ENCODE data around the gene RAD52. TPM values are rescaled to one million over a fixed set of nuclear protein-coding genes. Genes with fewer than 3 reads are reported as not detected.
A peak's percentile ranks its signal among the peaks of the same experiment; 100 is the strongest.

RAD52 gene
- total RNA-seq, 4 donors from 2014 or later: 11.3 to 21.0 (median 14.3) TPM

GRCh38 chr12:989751-990660 lies 40.5 kb upstream of the RAD52 start:
- DNase-seq (peak; percentile 23 to 60), ATAC-seq (peak; percentile 48 to 49)
- peak overlapping the region; percentile 76 to 96 (median 90) for H3K4me3 ChIP-seq
- no peaks in the 10 kb centered on the region for H3K9me3 ChIP-seq
- intact Hi-C loops (cut with DNase I; ENCODE audit: low total_unique reads): loop anchor here (2.0 to 5.0 kb wide), 3 partner anchors 41 to 237 kb away; partner anchors contain the start of genes RAD52 and WNK1
- H3K4me1 ChIP-seq: peaks cover 30 to 35% of the 10 kb centered on the region in 2 donors
- no peak for TF ChIP-seq POLR2A (IDR thresholded peaks at IDR 0.05)
- TF ChIP-seq CTCF (IDR thresholded peaks at IDR 0.05 in 4 of 5, conservative IDR thresholded peaks at IDR 0.05 in 1 of 5): no peak
- H3K27ac ChIP-seq: peak overlapping the region; percentile 97 to 100 (median 99)
- peaks cover 0 to 5% of the 10 kb centered on the region in 2 donors for H3K36me3 ChIP-seq
- in situ Hi-C loops (cut with MboI; ENCODE audit: low sequenced_read_pairs in 4 of 4): loop anchor here in 2 of 4 donors (25.0 kb wide), 1 partner anchor 597 kb away; the partner anchor contains the start of gene FBXL14 (in 2 of the 2)
- H3K27me3 ChIP-seq: no peaks in the 10 kb centered on the region

GRCh38 chr12:989051-989450 lies 39.6 kb upstream of the RAD52 start:
- in situ Hi-C loops (cut with MboI; ENCODE audit: low sequenced_read_pairs in 4 of 4): loop anchor here in 2 of 4 donors (25.0 kb wide), 1 partner anchor 598 kb away; the partner anchor contains the start of gene FBXL14 (in 2 of the 2)
- Histone ChIP-seq H3K27me3 (no peaks in the 10 kb centered on the region), H3K4me3 (peak overlapping the region; percentile 76 to 96 (median 90)), H3K9me3 (no peaks in the 10 kb centered on the region), H3K27ac (peak overlapping the region; percentile 97 to 100 (median 99)), H3K36me3 (peaks cover 0 to 5% of the 10 kb centered on the region in 2 donors), H3K4me1 (peaks cover 30 to 35% of the 10 kb centered on the region in 2 donors)
- DNase-seq (no peak), ATAC-seq (no peak)
- intact Hi-C loops (cut with DNase I; ENCODE audit: low total_unique reads): no loop called here
- TF ChIP-seq CTCF (IDR thresholded peaks at IDR 0.05 in 4 of 5, conservative IDR thresholded peaks at IDR 0.05 in 1 of 5) (no peak), POLR2A (IDR thresholded peaks at IDR 0.05) (no peak)

- ATAC-seq: no peak
These were observed 39.2 kb upstream of the RAD52 start for GRCh38 chr12:988646-989045.

GRCh38 chr12:981961-982360 lies 32.5 kb upstream of the RAD52 start:
- no peak for ATAC-seq

More at GRCh38 chr12:988646-989045, 39.2 kb upstream of the RAD52 start:
- Histone ChIP-seq H3K27me3 (no peaks in the 10 kb centered on the region), H3K4me1 (peaks cover 30 to 35% of the 10 kb centered on the region in 2 donors), H3K36me3 (peaks cover 0 to 5% of the 10 kb centered on the region in 2 donors), H3K9me3 (no peaks in the 10 kb centered on the region), H3K27ac (peak overlapping the region in 2 of 4 donors; percentile 100), H3K4me3 (peak overlapping the region in 1 of 4 donors; percentile 88)
- no peak for DNase-seq
- in situ Hi-C loops (cut with MboI; ENCODE audit: low sequenced_read_pairs in 4 of 4): loop anchor here in 2 of 4 donors (25.0 kb wide), 1 partner anchor 599 kb away; the partner anchor contains the start of gene FBXL14 (in 2 of the 2)
- TF ChIP-seq CTCF (IDR thresholded peaks at IDR 0.05 in 4 of 5, conservative IDR thresholded peaks at IDR 0.05 in 1 of 5) (no peak), POLR2A (IDR thresholded peaks at IDR 0.05) (no peak)
- intact Hi-C loops (cut with DNase I; ENCODE audit: low total_unique reads): no loop called here

More at GRCh38 chr12:981961-982360, 32.5 kb upstream of the RAD52 start:
- no peak for DNase-seq
- intact Hi-C loops (cut with DNase I; ENCODE audit: low total_unique reads): no loop called here
- TF ChIP-seq CTCF (IDR thresholded peaks at IDR 0.05 in 4 of 5, conservative IDR thresholded peaks at IDR 0.05 in 1 of 5): no peak
- TF ChIP-seq POLR2A (IDR thresholded peaks at IDR 0.05): no peak
- in situ Hi-C loops (cut with MboI; ENCODE audit: low sequenced_read_pairs in 4 of 4): loop anchor here in 2 of 4 donors (25.0 kb wide), 1 partner anchor 605 kb away; the partner anchor contains the start of gene FBXL14 (in 2 of the 2)
- Histone ChIP-seq H3K27ac (no peak overlapping the region), H3K9me3 (no peaks in the 10 kb centered on the region), H3K36me3 (peaks cover 0 to 5% of the 10 kb centered on the region in 2 donors), H3K27me3 (no peaks in the 10 kb centered on the region), H3K4me1 (no peaks in the 10 kb centered on the region), H3K4me3 (no peak overlapping the region)

Measured in gastrocnemius medialis (tissue), 4 donors.